ENCODE data around the gene HSD17B3. TPM values are rescaled to one million over a fixed set of nuclear protein-coding genes. Genes with fewer than 3 reads are reported as not detected.
"Not testable (repeated sequence)": the region's sequence is repeated elsewhere in the genome, so short reads cannot be mapped to it uniquely, and the experiment has no call there.

Gene HSD17B3
- total RNA-seq, 1 experiment from 2014 or later, result not detected

GRCh38 chr9:96317335-96317980 lies 15.5 kb upstream of the HSD17B3 start:
- in situ Hi-C loops (cut with HindIII; ENCODE audit: low sequenced_read_pairs), result no loop called here
- DNase-seq (ENCODE audit: low spot score), result peak; percentile 74

- in situ Hi-C loops (cut with HindIII; ENCODE audit: low sequenced_read_pairs), result no loop called here
- no peak for DNase-seq (ENCODE audit: low spot score)
Observed at GRCh38 chr9:96309850-96310249, 7.9 kb upstream of the HSD17B3 start.

GRCh38 chr9:96306958-96307357 lies 5.0 kb upstream of the HSD17B3 start:
- in situ Hi-C loops (cut with HindIII; ENCODE audit: low sequenced_read_pairs); DNase-seq (ENCODE audit: low spot score): not testable (repeated sequence)

GRCh38 chr9:96305171-96305570 lies 3.2 kb upstream of the HSD17B3 start:
- no peak for DNase-seq (ENCODE audit: low spot score)
- in situ Hi-C loops (cut with HindIII; ENCODE audit: low sequenced_read_pairs), result no loop called here

GRCh38 chr9:96304230-96304629 lies 2.3 kb upstream of the HSD17B3 start:
- DNase-seq (ENCODE audit: low spot score), result no peak
- in situ Hi-C loops (cut with HindIII; ENCODE audit: low sequenced_read_pairs), result no loop called here

GRCh38 chr9:96299823-96300222 lies 2.2 kb downstream of the HSD17B3 start:
- in situ Hi-C loops (cut with HindIII; ENCODE audit: low sequenced_read_pairs), result no loop called here

GRCh38 chr9:96294159-96294545 lies 7.8 kb downstream of the HSD17B3 start:
- no peak for DNase-seq (ENCODE audit: low spot score)
- in situ Hi-C loops (cut with HindIII; ENCODE audit: low sequenced_read_pairs), result no loop called here

More at GRCh38 chr9:96299823-96300222, 2.2 kb downstream of the HSD17B3 start:
- DNase-seq (ENCODE audit: low spot score), result no peak

- in situ Hi-C loops (cut with HindIII; ENCODE audit: low sequenced_read_pairs), result no loop called here
- no peak for DNase-seq (ENCODE audit: low spot score)
Observed at GRCh38 chr9:96293498-96294158, 8.3 kb downstream of the HSD17B3 start.

GRCh38 chr9:96289392-96289791 lies 12.6 kb downstream of the HSD17B3 start:
- in situ Hi-C loops (cut with HindIII; ENCODE audit: low sequenced_read_pairs), result no loop called here
- no peak for DNase-seq (ENCODE audit: low spot score)

- no peak for DNase-seq (ENCODE audit: low spot score)
- in situ Hi-C loops (cut with HindIII; ENCODE audit: low sequenced_read_pairs), result no loop called here
Observed at GRCh38 chr9:96281641-96282040, 20.3 kb downstream of the HSD17B3 start.

GRCh38 chr9:96279932-96280331 lies 22.0 kb downstream of the HSD17B3 start:
- DNase-seq (ENCODE audit: low spot score), result no peak
- in situ Hi-C loops (cut with HindIII; ENCODE audit: low sequenced_read_pairs), result no loop called here

GRCh38 chr9:96274939-96275338 lies 27.0 kb downstream of the HSD17B3 start:
- DNase-seq (ENCODE audit: low spot score), result no peak
- in situ Hi-C loops (cut with HindIII; ENCODE audit: low sequenced_read_pairs), result no loop called here

GRCh38 chr9:96270236-96270744 lies 31.7 kb downstream of the HSD17B3 start:
- no peak for DNase-seq (ENCODE audit: low spot score)
- in situ Hi-C loops (cut with HindIII; ENCODE audit: low sequenced_read_pairs), result no loop called here

- in situ Hi-C loops (cut with HindIII; ENCODE audit: low sequenced_read_pairs), result no loop called here
- DNase-seq (ENCODE audit: low spot score), result no peak
Observed at GRCh38 chr9:96258967-96259366, 43.0 kb downstream of the HSD17B3 start.

- DNase-seq (ENCODE audit: low spot score), result no peak
- in situ Hi-C loops (cut with HindIII; ENCODE audit: low sequenced_read_pairs), result no loop called here
Observed at GRCh38 chr9:96256800-96257199, 45.2 kb downstream of the HSD17B3 start.

- no peak for DNase-seq (ENCODE audit: low spot score)
- in situ Hi-C loops (cut with HindIII; ENCODE audit: low sequenced_read_pairs), result no loop called here
Observed at GRCh38 chr9:96255698-96256097, 46.3 kb downstream of the HSD17B3 start.

- in situ Hi-C loops (cut with HindIII; ENCODE audit: low sequenced_read_pairs), result no loop called here
- no peak for DNase-seq (ENCODE audit: low spot score)
Observed at GRCh38 chr9:96253059-96253696, 48.8 kb downstream of the HSD17B3 start.

- in situ Hi-C loops (cut with HindIII; ENCODE audit: low sequenced_read_pairs), result no loop called here
- no peak for DNase-seq (ENCODE audit: low spot score)
Observed at GRCh38 chr9:96251451-96251850, 50.5 kb downstream of the HSD17B3 start.

GRCh38 chr9:96249746-96250145 lies 52.2 kb downstream of the HSD17B3 start:
- no peak for DNase-seq (ENCODE audit: low spot score)
- in situ Hi-C loops (cut with HindIII; ENCODE audit: low sequenced_read_pairs), result no loop called here

- in situ Hi-C loops (cut with HindIII; ENCODE audit: low sequenced_read_pairs), result no loop called here
- DNase-seq (ENCODE audit: low spot score), result no peak
Observed at GRCh38 chr9:96246267-96246671, 55.7 kb downstream of the HSD17B3 start.

All from G401 (cell line).